Transverse colon (tissue), 4 donors: ENCODE data around the gene AZU1. TPM values are rescaled to one million over a fixed set of nuclear protein-coding genes. Genes with fewer than 3 reads are reported as not detected.

ENCODE experiments used
- DNase-seq: peaks from one replicate; pipeline ENCODE4 v3.0.0-alpha.2; 2019
- H3K27ac ChIP-seq, 4 donors: fragments of 200-600 bp; sonication (generic); 2 replicates each; pipeline ENCODE4 v1.5.1; 2016 to 2018; ENCODE audit warnings: inconsistent platforms in 4 of 4
- H3K27me3 ChIP-seq: fragments of 200-600 bp; sonication (generic); 2 replicates; pipeline ENCODE4 v1.5.1; 2017; ENCODE audit warnings: inconsistent platforms
- H3K36me3 ChIP-seq, 4 donors: fragments of 200-600 bp; sonication (generic); 2 replicates each; pipeline ENCODE4 v1.5.1; 2017 to 2019; ENCODE audit warnings: inconsistent platforms in 4 of 4
- H3K4me1 ChIP-seq, 4 donors: fragments of 200-600 bp; sonication (generic); 2 replicates each; pipeline ENCODE4 v1.5.1; 2017 to 2020; ENCODE audit warnings: inconsistent platforms in 4 of 4
- H3K4me3 ChIP-seq, 4 donors: fragments of 200-600 bp; sonication (generic); 1 replicate in 1 of 4; 2 replicates in 3 of 4; pipeline versions ENCODE4 v1.5.1 to v1.6.1; 2017 to 2019; ENCODE audit warnings: inconsistent platforms in 4 of 4
- H3K9me3 ChIP-seq, 2 donors: fragments of 200-600 bp; sonication (generic); 2 replicates each; pipeline ENCODE4 v1.5.1; 2017 to 2019; ENCODE audit warnings: inconsistent platforms in 2 of 2
- CTCF ChIP-seq, 5 experiments: fragments of 200-600 bp in 3 of 5; fragments of 450-650 bp in 2 of 5; sonication (generic) in 3 of 5; IDR thresholded peaks; 1 replicate in 2 of 5; 2 replicates in 3 of 5; pipeline ENCODE4 v1.5.1; 2016 to 2017; ENCODE audit warnings: antibody characterized with exemption in 5 of 5, inconsistent platforms in 3 of 5, mild to moderate bottlenecking in 2 of 5, moderate library complexity in 1 of 5
- EP300 ChIP-seq: sonication (generic); formaldehyde crosslinking; IDR thresholded peaks from one replicate; pipeline ENCODE4 v1.6.1; 2017; ENCODE audit warnings: antibody characterized with exemption, low read depth
- POLR2A ChIP-seq: fragments of 450-650 bp; IDR thresholded peaks from one replicate; pipeline ENCODE4 v1.6.1; 2016; ENCODE audit warnings: antibody characterized with exemption, mild to moderate bottlenecking, moderate library complexity
- POLR2AphosphoS5 ChIP-seq, 3 donors: sonication (generic); formaldehyde crosslinking; IDR thresholded peaks; one replicate each; pipeline ENCODE4 v1.6.1; 2016; ENCODE audit warnings: antibody characterized with exemption in 3 of 3
- WGBS, 2 donors: methylation state at CpG; one replicate each; pipeline ENCODE4 v1.1.5; 2018; ENCODE audit warnings: low coverage in 1 of 2; 5-methylcytosine and 5-hydroxymethylcytosine counted together
- in situ Hi-C, 4 donors: fragments of 200-750 bp; cut with MboI; loops; one replicate each; pipeline versions ENCODE4 v1.15.0 to v1.15.1; 2017; ENCODE audit warnings: low sequenced_read_pairs in 3 of 4, low pct_ligation_motif_present in 1 of 4, low pct_unique_long_range_greater_than_20kb in 1 of 4
- intact Hi-C: fragments of 100-400 bp; cut with DNase I; formaldehyde crosslinking; loops from one replicate; pipeline ENCODE4 v1.15.1; 2023; ENCODE audit warnings: low total_unique reads
- total RNA-seq, 4 donors: library from RNA; depleted of rRNA; stranded (reverse); fragments of >200 nt; gene quantifications; one replicate each; pipeline ENCODE4 v1.1.0, GENCODE V29; 2016

AZU1 gene
- total RNA-seq, 4 donors from 2014 or later, result not detected

DNA sequence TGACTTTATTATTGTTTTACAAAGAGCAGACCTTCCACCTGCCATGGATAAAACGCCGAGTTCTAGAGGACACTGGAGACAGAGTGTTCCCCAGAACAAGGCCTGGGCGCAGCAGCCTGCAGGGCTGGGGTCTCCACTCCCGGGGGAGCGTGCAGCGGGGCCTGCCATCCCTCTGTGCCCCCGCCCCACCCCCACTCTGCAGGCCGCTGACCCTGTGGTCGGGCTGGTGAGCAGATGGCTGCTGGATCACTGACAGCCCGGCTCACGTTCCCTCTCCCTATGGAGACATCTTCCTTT, 39.0 kb upstream of the AZU1 start:
- DNase-seq, result no peak
- intact Hi-C loops (no loop called here), in situ Hi-C loops (no loop called here)
- Histone ChIP-seq H3K36me3 (no peaks in the 10 kb centered on the region), H3K27ac (peak overlapping the region; percentile 36 to 59 (median 52)), H3K4me3 (no peak overlapping the region), H3K4me1 (peaks cover 0 to 7% (median 3%) of the 10 kb centered on the region in 4 donors), H3K27me3 (no peaks in the 10 kb centered on the region), H3K9me3 (no peaks in the 10 kb centered on the region)
- TF ChIP-seq EP300 (no peak), POLR2A (no peak), POLR2AphosphoS5 (IDR thresholded peaks at IDR 0.05) (no peak), CTCF (IDR thresholded peaks at IDR 0.05) (no peak)
- WGBS, 2 donors, result 76% methylated on average over 11 of the region's 11 CpGs; no CpG with 5 or more reads in 1 of the 2 donors

- DNase-seq, result no peak
- in situ Hi-C loops (no loop called here), intact Hi-C loops (no loop called here)
- Histone ChIP-seq H3K27ac (peak overlapping the region; percentile 36 to 59 (median 52)), H3K9me3 (no peaks in the 10 kb centered on the region), H3K36me3 (no peaks in the 10 kb centered on the region), H3K4me1 (peaks cover 0 to 7% (median 3%) of the 10 kb centered on the region in 4 donors), H3K4me3 (no peak overlapping the region), H3K27me3 (no peaks in the 10 kb centered on the region)
- 50 to 66% methylated on average over 2 to 33 of the region's 33 CpGs for WGBS, 2 donors
- no peak for TF ChIP-seq POLR2AphosphoS5 (IDR thresholded peaks at IDR 0.05)
These were observed 38.5 kb upstream of the AZU1 start for GRCh38 chr19:788983-789700.

DNA sequence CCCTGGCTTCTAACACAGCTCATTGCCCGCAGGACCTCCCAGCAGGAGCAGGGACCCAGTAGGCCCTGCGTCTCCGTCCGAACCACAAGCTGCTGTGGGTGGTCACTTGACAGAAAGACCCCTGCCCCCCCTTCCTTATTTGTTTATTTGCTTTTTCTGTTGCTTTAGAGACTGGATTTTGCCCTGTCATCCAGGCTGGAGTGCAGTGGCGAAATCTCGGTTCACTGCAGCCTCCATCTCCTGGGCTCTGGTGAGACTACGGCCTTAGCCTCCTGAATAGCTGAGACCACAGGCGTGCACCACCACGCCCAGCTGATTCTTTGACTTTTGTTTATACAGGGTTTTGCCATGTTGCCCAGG, 38.0 kb upstream of the AZU1 start:
- H3K27me3 ChIP-seq, result no peaks in the 10 kb centered on the region
- H3K36me3 ChIP-seq, result no peaks in the 10 kb centered on the region
- WGBS, 2 donors, result 60 to 73% methylated on average over 6 to 9 of the region's 9 CpGs
- in situ Hi-C loops (no loop called here), intact Hi-C loops (no loop called here)
- no peaks in the 10 kb centered on the region for H3K9me3 ChIP-seq
- peaks cover 0 to 7% (median 3%) of the 10 kb centered on the region in 4 donors for H3K4me1 ChIP-seq
- no peak for TF ChIP-seq EP300
- TF ChIP-seq CTCF (IDR thresholded peaks at IDR 0.05), result no peak
- no peak for TF ChIP-seq POLR2AphosphoS5 (IDR thresholded peaks at IDR 0.05)
- TF ChIP-seq POLR2A, result no peak
- no peak overlapping the region for H3K4me3 ChIP-seq
- DNase-seq, result no peak
- H3K27ac ChIP-seq, result peak overlapping the region; percentile 36 to 59 (median 52)

DNA sequence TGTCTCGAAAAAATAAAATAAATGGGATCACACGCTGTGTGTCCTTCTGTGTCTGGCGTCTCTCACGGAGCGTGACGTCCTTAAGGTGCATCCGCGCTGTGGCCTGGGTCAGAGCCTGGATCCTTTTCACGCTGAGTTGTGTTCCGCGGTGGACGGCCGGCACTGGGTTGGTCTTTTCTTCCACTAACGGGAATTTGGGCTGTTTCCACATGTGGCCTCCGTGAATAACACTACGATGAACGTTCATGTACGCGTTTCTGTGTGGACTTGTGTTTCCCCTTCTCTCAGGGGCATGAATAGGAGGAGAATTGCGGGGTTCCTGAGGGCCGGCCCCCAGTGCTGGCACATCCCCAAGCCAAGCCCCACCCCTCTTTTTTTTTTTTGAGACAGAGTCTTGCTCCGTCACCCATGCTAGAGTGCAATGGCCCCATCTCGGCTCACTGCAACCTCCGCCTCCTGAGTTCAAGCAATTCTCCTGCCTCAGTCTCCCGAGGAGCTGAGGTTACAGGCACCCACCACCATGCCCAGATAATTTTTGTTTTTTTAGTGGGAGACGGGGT, 36.5 kb upstream of the AZU1 start:
- in situ Hi-C loops (no loop called here), intact Hi-C loops (no loop called here)
- TF ChIP-seq POLR2AphosphoS5 (IDR thresholded peaks at IDR 0.05), result no peak
- no peak for TF ChIP-seq CTCF (IDR thresholded peaks at IDR 0.05)
- no peak for TF ChIP-seq POLR2A
- no peak for TF ChIP-seq EP300
- 87 to 93% methylated on average over 12 to 26 of the region's 26 CpGs for WGBS, 2 donors
- no peak for DNase-seq
- H3K4me1 ChIP-seq, result peaks cover 0 to 14% (median 6%) of the 10 kb centered on the region in 4 donors
- H3K27ac ChIP-seq, result no peak overlapping the region
- H3K27me3 ChIP-seq, result no peaks in the 10 kb centered on the region
- no peaks in the 10 kb centered on the region for H3K9me3 ChIP-seq
- H3K4me3 ChIP-seq, result no peak overlapping the region
- no peaks in the 10 kb centered on the region for H3K36me3 ChIP-seq
